Fibroblast of upper back skin (primary cell): ENCODE data around the gene HPS1.
A peak's percentile ranks its signal among the peaks of the same experiment; 100 is the strongest.

Source experiments
- DNase-seq: peaks from one replicate; pipeline ENCODE4 v3.0.0-alpha.2; 2013

Gene HPS1

DNA sequence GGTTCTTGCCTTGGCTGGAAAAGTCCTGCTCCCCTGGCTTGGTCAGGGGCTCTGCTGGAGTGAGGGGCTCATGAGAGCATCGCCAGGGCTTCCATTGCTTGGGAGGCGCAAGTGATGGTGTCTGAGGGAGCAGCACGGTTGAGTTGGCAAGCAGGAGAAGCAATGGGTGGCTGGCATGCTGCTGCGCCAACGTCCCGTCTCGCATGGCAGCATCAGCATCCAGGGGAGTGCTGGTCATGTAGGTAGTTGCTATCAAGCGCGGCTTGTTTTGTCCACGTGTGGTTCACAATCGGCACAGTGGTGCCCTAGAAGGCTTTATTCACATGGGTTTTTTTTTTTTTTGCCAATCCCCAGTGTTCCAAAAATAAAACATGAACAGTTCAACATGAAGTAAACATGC is 35.6 kb downstream of the HPS1 start:
- DNase-seq, result no peak

DNA sequence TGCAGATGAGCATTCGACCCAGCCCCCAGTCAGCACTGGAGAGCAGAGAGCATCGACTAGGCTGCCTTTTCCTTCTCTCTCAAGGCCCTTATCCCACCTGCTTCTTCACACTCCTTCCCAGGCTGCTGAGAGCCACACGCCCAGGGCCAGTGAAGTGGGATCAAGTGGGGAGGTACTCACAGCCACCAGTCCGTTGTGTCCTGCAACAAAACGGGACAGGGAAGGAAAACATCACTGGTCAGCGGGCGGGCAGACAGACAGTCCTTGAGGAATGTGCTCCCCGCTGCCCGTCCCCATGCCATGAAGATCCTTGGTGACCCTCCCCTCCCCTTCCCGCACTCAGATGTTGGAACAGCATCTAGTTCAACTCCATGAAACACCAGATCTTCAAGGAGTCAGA is 36.0 kb downstream of the HPS1 start:
- no peak for DNase-seq

DNA sequence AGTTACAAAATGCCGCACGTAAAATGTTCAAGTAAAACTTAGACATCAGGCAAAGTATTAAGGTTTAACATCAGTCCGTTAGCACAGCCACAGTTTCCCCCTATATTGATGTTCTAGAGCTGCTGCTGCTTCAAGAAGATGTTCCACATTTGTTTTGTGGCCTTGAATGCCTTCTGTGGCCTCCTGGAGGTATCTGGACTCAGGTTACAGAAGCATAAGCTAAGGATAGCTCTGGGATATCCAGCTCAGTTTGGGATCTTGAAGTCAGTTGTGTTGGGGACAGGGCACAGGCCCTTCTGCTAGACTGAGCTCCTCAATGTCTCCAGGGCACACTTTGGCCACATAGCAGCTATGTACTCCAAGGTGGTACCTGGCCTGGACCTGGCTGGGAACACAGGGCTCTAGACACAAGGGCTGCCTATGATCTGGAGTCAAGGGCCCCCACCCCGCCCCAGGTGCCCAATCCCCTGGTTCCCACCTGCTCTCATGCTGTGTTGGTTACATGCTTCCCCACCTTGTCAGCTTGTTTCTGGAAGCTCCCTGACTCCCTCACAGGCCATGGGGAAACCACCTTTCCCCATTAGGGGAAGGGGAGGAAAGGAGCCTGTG is 36.5 kb downstream of the HPS1 start:
- no peak for DNase-seq

DNA sequence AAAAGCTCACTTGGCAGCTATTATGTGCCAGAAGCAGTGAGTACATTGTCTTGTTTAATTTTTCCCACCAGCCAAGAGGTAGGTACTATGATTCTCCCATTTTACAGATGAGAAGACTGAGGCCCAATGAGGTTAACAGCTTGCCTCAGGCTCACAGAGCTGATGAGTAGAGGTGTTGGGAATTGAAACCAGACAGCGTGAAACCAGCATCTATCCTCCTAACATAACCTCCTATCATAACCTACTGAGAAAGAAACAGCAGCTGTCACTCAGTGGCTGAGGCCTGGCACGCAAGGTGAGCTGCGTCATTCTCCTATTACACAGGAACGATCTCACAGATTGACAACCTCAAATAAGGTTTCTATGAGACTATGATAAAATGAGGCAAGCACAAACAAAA is 37.9 kb downstream of the HPS1 start:
- no peak for DNase-seq

DNA sequence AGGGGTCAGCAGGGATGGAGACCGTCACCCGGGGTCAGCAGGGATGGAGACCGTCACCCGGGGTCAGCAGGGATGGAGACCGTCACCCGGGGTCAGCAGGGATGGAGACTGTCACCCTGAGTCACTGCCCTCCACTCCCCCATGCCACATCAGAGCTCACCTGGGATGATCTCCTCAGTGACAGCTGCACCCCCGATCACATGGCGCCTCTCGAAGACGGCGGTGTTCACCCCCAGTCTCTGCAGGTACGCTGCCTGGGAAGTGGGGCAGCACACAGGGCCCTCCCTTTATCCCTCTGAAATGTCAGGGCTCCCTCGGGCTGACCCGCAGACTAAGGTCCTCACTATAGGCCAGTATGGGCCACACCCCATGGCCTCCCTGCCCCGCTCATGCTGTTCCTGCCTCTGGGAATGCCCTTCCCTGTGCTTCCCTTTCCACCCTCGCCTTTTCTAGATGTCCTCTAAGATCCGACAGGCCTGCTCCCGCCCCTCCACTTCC is 38.9 kb downstream of the HPS1 start:
- no peak for DNase-seq

DNA sequence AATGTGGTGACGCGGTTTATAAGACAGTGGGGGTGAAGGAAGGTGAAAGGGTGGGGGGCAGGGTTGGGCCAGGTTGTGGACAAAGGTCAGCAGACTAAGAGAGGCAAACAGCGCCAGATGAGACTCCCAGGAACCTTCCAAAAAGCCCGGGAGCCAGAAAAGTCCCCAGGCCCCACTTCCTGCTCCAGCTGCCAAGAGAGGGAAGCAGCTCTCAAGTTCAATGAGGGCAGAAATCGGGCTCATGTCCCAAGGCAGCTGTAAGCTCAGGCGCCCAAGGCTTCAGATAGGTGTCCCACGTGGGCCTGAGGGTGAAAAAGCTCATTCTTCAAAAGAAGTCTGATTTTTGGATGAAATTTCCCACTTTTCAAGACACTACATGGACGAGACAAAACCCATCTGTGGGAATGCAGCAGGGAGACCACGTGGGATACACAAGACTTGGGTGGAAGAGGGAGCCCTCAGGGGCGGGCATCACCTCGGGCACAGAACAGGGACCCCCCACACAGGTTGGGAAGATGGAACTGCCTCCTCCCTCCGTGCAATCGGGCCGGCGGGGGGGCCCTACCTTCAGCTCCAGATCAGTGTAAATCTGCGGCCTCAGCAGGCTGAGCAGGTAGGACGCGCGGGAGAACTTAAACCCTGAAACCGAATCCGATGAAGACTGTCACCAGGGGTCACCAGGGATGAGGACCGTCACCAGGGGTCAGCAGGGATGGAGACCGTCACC is 39.6 kb downstream of the HPS1 start:
- DNase-seq, result no peak

DNA sequence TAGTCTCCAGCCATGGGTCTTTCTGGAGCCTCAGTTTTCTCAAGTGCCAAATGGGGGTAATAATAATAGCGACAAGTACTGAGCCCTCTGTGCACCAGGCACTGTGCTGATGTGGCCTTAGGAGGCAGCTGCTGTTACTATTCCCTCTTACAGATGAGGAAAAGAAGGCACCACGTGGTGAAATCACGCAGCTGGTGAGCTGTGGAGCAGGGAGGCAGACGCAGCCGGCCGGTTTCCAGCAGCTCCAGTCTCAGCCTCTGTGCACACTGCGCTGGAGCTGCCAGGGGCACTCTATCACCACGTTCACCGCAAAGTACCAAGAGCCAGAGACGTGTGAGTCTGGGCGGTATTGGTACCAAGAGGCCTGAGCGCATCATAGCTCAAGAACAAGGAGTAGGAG is 41.3 kb downstream of the HPS1 start:
- DNase-seq, result peak; percentile 16

DNA sequence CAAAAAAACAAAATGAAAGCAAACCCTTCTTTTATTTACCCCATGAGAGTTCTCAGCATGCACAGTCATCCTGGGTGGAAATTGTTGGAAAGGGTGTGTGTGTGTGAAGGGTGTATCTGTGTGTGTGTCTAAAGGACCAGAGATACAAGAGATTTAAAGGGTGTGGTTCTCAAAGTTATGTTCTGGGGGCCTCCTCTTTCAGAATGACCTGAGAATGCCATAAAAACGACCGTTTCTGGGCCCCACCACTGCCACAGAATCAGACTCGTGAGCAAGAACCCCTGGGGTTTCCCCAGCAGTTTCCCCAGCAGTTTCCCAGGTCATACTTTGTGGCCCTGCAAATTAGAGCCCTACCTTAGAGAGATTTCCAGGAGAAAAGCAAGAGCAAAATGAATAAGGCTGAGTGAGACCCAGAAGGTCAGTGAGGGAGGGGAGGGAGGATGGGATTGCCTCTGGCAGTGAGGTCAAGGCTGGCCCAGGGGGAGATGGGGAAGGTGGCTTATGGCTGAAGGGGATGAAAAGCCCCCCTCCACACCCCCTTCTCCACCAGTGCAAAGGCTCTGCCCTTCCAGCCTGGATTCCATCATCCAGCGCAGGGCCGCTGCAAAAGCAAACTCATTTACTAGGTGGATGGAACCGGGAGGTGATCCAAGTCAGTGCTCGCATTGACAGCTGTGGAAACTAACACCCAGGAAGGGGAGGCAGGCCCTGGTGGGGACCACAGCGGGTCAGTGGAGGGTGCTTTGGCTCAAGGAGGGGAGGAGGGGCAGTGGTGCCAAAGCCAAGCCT is 42.0 kb downstream of the HPS1 start:
- DNase-seq, result peak; percentile 63

DNA sequence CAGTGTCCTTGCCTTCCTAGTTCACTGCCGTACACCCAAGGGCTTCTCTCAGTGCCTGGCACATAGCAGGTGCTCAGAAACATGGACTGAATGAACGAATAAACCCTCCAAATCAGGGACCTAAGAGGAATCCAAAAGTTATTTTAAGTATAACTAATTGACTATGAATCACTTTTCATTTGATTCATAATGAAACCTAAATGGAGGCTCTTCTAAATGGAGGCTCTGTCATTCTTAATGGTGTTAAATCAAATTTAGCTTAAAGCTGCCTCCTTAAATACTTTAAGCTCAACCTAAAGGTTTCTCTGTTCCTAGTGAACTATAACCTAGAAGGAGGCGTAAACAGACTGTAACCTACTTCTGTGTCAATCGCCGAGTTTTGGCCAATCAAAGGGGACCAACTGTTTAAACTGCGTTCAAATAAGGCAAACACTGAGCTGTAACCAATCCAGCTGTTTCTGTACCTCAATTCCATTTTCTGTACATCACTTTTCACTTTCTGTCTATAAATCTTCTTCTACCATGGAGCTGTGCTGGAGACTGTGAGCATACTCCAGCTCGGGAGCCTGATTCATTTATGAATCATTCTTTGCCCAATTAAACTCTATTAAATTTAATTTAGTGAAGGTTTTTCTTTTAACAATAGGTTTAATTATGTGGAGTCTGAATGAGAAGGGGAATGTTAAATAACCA is 42.8 kb downstream of the HPS1 start:
- DNase-seq, result peak; percentile 66

DNA sequence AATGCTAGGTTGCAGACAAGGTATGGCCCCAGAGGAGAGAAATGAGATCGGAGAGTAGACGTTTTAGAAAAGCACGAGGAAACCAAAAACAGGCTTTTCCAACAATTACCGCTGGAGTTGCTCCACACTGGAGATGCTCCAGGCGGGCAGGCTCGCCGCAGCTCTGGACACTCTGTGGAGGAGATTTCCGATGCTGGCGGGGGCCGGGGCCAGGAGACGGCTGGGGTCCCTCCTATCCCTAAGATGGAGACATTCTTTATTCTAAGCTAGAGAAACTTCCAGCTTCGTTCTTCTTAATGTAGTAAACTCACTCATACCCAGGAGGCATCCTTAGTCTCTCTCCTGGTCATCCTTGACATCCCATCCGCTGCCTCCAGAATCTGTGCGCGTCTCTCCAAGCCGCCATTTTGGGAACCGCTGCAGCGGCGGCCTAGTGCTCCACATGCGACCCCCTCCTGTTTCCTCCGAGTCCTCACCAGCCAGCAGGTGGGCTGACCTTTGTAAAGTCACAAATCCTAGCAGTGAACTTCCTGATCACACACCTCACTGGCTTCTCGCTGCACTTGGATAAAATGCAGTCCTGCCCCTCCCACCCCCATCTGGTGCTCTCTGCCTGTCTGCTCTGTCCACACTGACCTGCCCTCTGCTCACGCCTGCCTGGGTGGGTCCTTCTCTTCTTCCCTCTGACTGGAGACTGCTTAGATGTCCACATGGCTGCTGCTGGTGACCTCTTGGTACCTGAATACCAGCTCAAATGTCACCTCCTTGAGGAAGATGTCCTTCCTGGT is 43.6 kb downstream of the HPS1 start:
- no peak for DNase-seq

DNA sequence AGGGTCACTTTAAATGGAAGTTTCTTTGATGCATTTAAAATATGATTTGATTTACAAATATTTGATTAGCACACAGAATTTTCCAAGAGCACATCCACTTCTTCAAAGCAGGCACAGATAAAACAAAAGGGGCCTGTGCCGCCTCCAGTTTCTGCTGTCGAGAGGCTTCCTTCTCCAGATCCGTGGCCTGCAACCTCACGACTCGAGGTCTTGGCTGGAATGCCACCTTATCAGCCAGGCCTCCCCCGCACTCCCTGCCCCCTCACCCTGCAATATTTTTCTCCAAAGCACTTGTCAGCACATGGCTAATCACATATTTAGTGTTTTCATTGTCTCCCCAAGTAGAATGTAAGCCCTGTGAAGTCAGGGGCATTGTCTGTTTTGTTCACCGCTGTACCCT is 44.3 kb downstream of the HPS1 start:
- DNase-seq, result no peak

DNA sequence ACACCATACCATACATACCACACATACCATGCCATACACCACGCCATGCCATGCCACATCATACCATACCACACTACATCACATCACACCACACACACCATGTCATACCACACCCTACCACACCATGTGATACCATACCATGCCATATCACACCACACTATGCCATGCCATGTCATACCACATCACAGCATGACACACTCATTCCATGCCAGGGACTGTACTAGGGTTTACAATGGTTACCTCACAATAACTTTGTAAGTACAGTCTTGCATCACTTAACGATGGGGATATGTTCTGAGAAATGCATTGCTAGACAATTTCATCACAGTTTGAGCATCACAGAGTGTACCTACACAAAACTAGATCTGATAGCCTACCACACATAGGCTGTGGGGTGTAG is 46.3 kb downstream of the HPS1 start:
- peak; percentile 10 for DNase-seq

DNA sequence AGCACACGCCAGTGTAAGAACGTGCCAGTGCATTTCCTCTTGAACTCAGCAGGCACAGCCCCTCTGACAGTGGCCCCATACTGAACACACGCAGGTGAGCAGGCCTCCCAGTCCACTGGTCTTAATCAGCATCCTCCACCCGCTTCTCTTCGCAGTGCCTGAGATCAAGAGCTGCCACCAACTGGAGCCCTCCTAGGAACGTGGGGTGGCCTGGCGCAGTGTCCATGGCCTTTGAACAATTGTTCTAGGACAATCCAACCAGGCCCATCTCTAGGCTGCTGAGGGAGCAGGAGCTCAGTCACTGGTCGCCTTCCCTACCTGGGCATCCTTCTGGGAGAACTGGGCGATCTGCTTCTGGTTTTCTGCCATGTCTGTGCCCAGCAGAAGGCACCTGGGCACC is 47.0 kb downstream of the HPS1 start:
- DNase-seq, result no peak

DNA sequence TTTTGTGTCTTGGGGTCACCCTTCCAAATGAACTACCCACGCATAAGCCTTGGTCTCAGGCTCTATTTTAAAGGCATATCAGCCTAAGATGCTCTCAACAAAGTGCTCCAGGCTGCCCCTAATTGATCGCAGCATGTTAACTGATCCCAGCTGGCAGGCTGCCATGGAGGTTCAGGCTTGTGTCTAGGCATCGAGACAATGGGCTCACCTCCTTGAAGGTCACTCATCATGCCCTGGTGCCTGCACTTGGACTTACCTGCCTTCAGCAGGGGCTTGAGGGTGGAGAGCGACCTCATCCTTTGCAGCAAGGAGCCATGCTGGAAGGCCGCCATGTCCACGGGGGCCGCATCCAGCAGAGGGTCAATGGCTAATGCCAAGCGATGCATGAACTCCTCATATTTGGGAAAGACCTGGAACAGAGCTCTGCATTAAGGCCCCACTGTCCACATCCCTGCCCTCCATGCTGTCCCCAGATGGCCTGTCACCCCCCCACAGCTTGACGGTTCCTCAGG is 49.6 kb downstream of the HPS1 start:
- DNase-seq, result no peak

DNA sequence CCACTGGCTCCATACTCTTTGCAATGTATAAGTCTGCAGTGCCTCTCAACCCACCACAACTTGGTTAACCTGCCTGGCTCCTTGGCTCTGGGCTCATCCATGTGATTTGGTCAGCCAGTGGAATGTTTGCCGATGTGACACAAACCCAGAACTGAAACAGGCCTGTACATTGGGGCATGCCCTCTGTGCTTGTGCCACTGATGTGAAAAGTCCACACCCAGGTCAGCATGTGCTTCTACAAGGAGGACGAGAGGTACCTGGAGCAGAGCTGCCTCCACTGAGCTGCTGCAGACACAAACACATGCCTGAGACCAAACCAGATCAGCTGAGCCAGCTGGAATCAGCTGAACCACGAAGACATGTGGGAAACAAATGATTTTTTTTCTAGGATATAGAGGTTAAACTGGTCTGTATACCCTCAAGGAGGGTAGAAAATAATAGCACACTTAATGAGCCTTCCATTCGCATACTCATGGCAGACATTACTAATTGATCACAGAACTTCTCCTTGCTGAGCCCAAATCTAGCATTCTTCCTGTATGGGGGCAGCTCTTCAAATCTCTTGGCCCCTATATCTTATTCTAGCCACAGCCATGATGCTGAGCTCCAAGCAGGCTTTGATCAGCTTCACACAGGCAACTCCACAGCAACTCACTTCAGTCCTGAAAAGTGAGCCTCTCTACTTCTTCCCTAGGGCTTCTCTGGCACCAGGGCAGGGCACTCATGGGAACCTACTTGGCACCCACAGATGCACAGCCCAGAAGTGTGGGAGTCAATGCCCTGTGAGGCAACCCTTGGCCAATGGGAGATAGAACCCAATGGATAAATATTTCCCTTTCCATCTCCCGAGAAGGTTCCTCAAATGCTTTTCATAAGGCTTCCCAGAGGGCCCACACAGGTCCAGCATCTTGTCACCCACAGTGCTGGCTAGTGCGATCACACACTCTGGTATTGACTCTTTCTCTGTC is 50.4 kb downstream of the HPS1 start:
- DNase-seq, result no peak

DNA sequence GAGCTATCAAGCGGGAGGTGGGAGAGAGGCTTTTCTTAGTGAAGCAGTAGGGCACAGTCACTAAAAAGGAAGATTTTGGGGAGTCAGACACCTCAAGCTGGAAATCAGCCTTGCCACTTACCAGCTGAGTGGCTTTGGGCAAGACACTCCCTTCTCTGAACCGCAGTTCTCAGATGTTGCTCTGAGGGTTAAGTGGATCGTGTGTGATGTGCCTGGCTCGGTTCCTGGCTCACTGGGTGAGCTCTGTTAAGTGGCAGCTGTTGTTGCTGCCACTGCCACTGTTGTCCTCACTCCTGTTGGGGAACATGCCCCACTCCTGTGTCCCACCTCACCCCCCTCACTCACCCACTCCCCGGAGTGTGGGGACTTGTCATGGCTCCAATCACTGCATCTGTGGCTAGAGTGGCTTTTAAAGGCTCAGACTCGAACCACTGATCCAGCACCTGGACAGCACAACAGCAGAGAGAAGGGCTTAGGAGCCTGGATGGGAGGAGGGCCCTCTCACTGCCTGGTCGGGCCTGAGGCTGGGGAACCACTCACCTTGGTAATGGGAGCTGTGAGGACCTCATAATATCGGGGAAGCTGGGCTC is 51.8 kb downstream of the HPS1 start:
- DNase-seq, result no peak

DNA sequence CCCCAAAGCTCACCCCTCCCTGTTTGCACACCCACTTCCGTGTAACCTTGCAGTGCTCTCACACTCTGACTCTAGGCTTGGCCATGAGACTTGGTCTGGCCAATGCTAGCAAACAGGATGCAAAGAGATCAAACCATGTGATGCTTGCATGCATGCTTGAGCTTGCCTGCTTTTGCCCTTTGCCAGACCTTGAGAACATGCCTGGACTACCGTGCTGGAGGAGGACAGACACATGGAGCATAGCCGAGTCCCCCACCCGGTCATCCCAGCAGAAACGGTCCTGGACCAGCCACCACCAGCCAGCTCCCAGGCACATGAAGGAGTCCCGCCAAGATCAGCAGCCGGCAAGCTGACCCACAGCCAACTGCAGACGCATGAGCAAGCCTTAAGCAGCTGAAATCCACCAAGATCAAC is 55.1 kb downstream of the HPS1 start:
- DNase-seq, result peak; percentile 11

DNA sequence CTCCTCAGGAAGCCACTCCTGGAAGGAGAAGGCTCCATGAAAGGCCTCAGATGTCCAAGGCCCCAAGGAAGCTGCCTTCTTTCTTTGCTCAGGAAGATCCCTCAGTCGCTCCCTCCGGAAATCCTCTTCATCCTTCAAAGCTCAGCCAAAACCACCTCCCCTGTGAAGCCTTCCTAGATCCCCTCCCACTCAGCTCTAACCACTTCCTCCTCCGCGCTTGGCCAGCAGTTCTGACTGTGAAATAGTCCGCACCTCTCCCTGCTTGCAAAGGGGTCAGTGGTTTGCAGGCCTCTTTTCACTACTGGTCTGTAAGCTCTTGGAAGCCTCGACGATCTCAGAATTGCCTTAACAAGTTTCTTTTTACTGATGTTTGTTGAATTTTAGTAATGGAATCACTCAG is 55.7 kb downstream of the HPS1 start:
- DNase-seq, result no peak

DNA sequence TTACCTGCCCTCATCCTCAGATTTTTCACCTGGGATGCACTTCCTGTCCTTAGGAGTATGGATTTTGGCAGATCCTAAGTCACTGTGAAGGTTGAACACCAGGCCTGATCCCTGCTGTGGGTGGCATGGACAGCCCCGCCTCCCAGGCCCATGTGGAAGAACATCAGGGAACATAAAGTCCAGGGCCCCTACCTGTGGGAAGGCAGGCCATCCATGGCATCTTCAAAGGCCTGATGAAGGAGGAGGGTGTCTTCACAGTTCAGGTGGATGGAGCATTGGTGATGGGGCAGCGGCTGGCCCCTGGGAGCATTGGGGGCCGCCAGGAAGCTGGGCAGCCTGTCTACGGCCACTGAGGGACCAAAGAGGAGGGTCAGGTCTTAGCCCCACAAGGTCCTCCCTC is 56.3 kb downstream of the HPS1 start:
- DNase-seq, result no peak

DNA sequence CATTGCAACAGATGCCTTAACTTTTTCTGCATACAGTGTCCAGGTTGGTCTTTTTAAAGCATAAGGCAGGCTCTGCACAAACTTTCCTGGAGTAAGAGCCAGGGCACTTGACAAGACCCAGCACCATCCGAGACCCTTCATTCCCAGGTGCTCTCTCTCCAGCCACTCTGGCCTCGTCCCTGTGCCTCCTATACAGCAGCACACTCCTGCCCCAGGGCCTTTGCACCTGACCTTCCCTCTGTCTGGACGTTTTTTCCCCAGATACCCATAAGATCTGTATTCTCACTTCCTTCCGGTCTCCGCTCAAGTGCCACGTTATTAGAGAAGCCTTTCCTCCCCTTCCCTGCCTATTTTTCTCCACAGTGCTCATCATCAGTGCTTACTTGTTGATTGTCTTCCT is 57.3 kb downstream of the HPS1 start:
- DNase-seq, result no peak
